ENCODE measurements around the gene SCMH1.

GRCh38 chr1:40978886-40979240, 263.2 kb downstream of the SCMH1 start:
- TF ChIP-seq CTCF (IDR thresholded peaks at IDR 0.05; ENCODE audit: low read depth, low read length, poor library complexity, severe bottlenecking) (no peak), EZH2phosphoT487 (IDR thresholded peaks at IDR 0.05; ENCODE audit: borderline replicate concordance, low read length) (no peak)
